CD4-positive, alpha-beta T cell treated with Interleukin-1 beta for 1 hour (primary cell): ENCODE measurements around the gene MRPS34.

Source experiments
- DNase-seq, 2 donors: peaks; one replicate each; pipeline ENCODE4 v3.0.0-alpha.2; 2020 to 2022

Gene MRPS34

DNA sequence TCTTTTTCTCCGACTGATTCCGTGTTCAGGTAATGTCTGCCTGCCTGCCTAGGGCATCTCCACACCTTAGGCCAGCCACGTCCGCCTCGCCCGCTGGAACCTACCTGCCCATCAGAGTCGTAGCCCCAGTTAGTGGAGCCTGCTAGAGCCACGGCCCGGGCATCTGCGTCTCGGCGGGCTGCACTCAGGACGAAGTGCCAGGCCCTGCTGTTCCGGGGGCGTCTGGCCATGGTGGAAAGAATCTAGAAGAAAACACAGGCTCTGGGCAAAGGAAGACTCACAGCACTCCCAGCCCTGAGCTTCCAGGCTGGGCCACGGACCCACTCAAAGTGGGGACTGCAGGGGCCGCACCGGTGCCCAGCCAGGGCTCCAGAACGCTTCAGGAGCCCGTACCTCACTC lies 8.3 kb upstream of the MRPS34 start:
- no peak for DNase-seq

- no peak for DNase-seq
Observed at GRCh38 chr16:1780677-1781072, 7.7 kb upstream of the MRPS34 start.

- DNase-seq, result no peak
Observed at GRCh38 chr16:1779741-1780676, 7.1 kb upstream of the MRPS34 start.

DNA sequence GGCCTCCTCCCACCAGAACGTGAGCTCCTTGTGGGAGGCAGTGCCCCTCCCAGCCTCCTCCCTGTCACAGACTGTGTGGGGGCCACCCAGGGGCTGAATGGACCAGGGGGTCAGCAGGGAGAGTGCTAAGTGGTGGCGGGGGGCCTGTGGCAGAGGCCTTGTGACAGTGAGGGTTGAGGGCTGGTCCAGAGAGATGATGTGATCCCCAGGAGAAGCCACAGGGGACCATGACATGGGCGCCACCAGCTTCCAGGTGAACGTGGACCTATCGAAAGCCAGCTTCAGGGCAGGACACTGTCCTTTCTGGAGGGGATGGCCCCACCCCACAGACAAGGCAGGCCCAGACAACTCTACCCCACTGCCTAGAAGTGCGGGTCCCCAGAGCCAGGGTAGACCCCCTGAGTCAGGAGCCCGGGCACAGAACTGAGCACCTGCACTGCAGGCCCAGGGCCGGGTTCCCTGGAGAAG lies 6.3 kb upstream of the MRPS34 start:
- DNase-seq, result no peak

GRCh38 chr16:1778200-1779179 lies 5.6 kb upstream of the MRPS34 start:
- no peak for DNase-seq

- no peak for DNase-seq
Observed at GRCh38 chr16:1777375-1778199, 4.7 kb upstream of the MRPS34 start.

GRCh38 chr16:1776991-1777374 lies 4.0 kb upstream of the MRPS34 start:
- DNase-seq, result no peak

- no peak for DNase-seq
Observed at GRCh38 chr16:1776672-1776955, 3.7 kb upstream of the MRPS34 start.

GRCh38 chr16:1775846-1776671 lies 3.1 kb upstream of the MRPS34 start:
- no peak for DNase-seq

DNA sequence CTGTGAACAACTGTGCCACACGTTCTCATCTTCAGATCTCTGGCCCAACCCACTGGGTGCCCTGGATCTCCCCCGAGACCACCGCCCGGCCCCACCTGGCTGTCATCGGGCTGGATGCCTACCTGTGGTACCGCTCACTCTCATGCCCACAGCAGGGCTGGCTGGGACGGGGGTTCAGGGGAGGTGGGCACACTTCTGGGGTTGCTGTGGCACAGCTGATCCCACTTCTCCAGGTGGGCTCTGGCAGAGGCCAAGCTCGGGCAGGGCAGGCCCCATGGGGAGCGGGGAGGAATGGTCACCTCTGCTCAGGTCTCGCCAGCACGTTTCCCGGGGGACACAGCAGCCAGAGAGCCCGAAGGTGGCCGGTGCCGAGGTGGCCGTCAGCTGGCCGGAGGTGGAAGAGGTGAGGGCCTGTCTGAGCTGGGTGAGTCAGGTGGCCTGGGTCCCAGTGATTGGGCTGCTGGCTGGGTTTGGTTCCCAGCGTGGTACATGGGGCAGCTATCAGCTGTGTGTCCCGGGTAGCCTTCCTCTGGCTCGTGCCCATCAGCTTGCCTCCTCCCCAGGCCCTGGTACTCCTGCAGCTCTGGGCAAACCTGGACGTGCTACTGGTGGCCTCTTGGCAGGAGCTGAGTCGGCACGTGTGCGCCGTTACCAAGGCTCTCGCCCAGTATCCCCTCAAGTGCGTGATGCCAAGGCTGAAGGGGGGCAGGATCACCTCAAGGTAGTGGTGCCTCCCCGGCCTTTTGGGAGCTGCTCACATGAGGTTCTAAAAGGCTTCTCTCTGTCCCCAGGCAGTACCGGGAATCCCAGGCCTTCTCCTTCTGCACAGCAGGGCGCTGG lies 2.3 kb upstream of the MRPS34 start:
- no peak for DNase-seq

DNA sequence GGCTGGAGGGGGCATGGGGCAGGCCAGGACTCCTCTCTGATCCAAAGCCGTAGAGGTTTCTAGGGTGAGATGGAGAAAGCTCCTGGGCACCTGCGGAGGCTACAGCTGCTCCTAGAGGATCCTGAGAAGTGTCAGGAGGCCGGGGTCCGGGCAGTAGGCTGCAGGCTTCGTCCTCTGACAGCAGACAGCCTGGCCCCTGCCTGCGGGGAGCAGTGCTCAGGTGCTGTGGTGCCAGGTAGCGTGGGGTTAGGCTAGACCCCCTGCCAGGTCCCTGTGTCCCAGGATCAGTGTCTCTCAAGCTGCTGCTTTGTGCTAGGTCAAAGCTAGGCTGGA lies 1.5 kb upstream of the MRPS34 start:
- no peak for DNase-seq

DNA sequence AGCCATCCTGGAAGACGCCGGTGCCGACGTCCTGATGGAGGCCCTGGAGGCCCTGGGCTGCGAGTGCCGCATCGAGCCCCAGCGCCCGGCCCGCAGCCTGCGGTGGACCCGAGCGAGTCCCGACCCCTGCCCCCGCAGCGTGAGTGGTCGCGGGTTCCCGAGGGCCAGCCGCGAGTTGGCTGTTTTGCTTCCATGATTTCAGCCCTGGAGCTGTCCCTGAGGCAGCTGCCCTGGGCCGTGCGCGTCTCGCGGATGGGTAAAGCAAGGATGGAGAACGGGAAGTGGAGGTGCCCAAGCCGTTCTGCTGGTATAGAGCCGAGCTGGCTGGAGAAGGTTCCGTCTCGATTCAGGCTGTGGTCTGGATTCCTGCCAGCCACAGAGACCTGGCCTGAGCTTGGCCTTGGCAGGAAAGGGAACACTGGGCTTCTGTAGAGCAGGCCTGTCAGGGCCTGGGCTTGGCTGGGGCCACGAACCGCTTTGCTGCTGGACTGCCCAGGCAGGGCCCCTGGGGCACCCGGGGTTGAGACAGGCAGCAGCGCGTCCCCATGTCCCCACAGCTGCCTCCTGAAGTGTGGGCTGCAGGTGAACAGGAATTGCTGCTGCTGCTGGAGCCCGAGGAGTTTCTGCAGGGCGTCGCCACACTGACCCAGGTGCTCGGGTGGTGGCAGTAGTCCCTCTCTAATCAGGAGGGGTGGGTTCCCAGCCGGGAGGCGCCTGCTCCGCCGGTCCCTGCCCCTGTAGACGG lies 941 bp upstream of the MRPS34 start:
- no peak for DNase-seq

DNA sequence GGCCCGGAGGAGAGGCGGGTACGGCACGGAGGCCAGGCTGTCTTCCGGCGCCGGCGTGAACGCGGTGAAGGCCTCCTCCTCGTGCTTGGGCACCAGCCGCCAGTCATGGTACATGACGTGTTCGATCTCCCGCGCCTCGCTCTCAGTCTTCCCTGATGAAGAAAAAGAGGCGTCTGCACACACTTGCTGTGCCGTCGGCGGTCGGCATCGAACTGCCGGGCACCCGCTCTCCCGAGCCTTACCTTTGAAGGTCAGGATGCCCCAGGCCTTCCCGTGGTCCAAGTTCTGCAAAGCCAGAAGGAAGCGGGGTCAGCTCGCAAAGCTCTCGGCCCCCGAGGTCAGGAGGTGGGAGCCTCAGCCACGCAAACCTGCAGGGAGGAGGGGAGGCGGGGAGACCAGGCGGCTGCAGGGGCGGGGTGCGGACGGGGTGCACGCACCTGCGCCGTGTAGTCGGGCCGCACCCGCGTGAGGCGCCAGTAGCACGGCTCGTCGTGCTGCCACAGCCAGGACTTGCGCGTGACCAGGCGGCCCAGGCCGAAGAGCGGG lies 499 bp downstream of the MRPS34 start, which contains the start of gene EME2:
EME2 (plus strand) TSS at position 449 of the 546 bp plus-strand sequence. CDS start 418 bp downstream, outside the sequence.
- DNase-seq, result peak in 1 of 2 donors; percentile 15

GRCh38 chr16:1771864-1772361 lies 1.0 kb downstream of the MRPS34 start:
- no peak for DNase-seq

DNA sequence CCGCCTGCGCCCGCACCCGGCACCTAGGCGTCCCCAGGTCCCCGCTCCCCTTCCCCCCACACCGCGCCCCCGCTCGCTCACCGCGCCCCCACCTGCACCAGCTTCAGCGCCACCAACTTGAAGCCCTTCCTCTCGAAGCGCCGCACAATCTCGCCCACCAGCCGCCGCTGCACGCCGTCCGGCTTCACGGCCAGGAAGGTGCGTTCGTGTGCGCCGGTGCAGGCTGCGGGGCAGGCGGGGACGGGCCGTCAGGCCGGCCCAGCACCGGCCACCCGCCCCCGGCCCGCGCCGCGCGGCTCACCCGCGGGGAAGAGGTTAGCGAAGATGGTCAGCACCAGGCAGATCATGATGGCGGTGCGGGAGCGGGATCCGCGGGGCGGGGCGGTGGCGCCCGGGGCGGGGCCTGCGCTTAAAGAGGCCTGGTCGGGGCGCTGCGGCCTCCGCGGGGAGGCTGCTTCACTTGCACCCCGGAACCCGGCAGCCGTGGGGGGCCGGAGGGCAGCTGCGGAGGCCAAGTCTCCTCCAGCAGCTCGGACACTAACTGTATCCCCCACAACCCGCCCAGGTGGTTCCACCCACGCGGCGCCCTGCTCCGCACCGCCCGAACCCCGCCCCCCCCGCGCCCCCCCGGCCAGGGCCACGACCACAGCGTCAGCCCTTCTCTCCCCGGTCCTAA lies 1.6 kb downstream of the MRPS34 start, which contains the start of gene NME3:
NME3 (minus strand) TSS at position 356 of the 676 bp plus-strand sequence; CDS start at position 347, 9 bp downstream.
- DNase-seq, result peak; percentile 66 to 75

GRCh38 chr16:1770328-1771187 lies 2.4 kb downstream of the MRPS34 start:
- DNase-seq, result peak; percentile 44 to 63

DNA sequence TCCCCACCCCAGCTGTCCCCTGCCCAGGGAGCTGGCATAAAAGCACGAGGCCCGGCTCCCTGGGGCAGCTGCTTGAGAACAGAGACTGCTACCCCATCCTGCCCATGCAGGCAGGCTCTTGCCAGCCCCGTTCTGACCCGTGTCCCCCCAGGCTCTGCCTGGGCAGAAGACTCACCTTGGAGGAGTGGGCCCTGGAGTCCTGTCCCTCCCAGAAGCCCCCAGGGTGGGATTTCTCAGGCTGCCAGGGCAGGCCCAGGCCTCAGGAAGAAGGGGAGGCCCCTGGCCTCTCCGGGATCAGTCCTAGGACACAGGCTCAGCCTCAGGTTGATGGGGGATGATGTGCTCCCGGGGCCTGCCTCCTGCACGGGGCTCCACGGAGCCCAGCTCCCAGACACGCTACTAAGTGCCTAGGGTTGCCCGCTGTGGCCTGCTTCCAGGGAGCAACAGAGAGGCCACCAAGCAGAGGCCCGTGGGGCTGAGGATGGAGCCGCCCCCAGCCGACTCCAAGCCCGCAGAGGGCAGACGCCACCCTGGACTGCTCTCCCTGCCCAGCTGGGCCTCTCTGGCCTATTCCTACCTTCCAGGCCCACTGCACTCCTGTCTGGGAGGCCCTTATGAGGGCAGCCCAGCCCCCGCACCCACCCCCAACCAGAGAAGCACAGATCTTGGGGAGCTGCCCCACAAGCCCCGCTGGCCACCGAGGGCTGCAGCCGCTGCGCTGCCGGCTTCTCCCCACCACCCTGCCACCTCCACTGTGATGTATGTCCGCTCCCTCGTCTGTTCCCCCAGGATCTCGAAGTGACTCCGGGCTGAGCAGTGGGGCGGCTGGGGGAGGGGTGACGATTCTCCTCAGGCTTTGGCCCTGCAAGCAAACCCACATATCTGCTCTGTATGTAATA lies 3.3 kb downstream of the MRPS34 start:
- DNase-seq, result no peak
